Vagina (tissue), 2 donors: ENCODE results near the gene ADAMTSL1. TPM values are rescaled to one million over a fixed set of nuclear protein-coding genes. Genes with fewer than 3 reads are reported as not detected.

ENCODE experiments used
- DNase-seq, 2 donors: peaks; one replicate each; pipeline ENCODE4 v3.0.0-alpha.2; 2017; ENCODE audit errors: extremely low spot score in 2 of 2
- H3K27ac ChIP-seq: fragments of 200-600 bp; sonication (generic); one replicate; pipeline ENCODE4 v1.5.1; 2019
- H3K27me3 ChIP-seq: fragments of 200-600 bp; sonication (generic); one replicate; pipeline ENCODE4 v1.5.1; 2019
- H3K36me3 ChIP-seq, 2 donors: fragments of 200-600 bp; sonication (generic); one replicate each; pipeline ENCODE4 v1.5.1; 2017 to 2019
- H3K4me1 ChIP-seq: fragments of 200-600 bp; sonication (generic); one replicate; pipeline ENCODE4 v1.5.1; 2019
- H3K4me3 ChIP-seq, 2 donors: fragments of 200-600 bp; sonication (generic); 1 replicate in 1 of 2; 2 replicates in 1 of 2; pipeline ENCODE4 v1.5.1; 2016 to 2019
- H3K9me3 ChIP-seq: fragments of 200-600 bp; sonication (generic); one replicate; pipeline ENCODE4 v1.5.1; 2019
- CTCF ChIP-seq, 3 experiments: fragments of 450-650 bp in 2 of 3; fragments of 200-600 bp in 1 of 3; sonication (generic) in 1 of 3; IDR thresholded peaks; one replicate each; pipeline ENCODE4 v1.5.1; 2017 to 2019; ENCODE audit warnings: antibody characterized with exemption in 3 of 3, mild to moderate bottlenecking in 2 of 3, moderate library complexity in 2 of 3
- POLR2A ChIP-seq, 2 donors: fragments of 450-650 bp; IDR thresholded peaks; one replicate each; pipeline ENCODE4 v1.6.1; 2017; ENCODE audit warnings: antibody characterized with exemption in 2 of 2, mild to moderate bottlenecking in 2 of 2, moderate library complexity in 2 of 2
- POLR2AphosphoS5 ChIP-seq, 2 donors: sonication (generic); formaldehyde crosslinking; IDR thresholded peaks; one replicate each; pipeline ENCODE4 v1.9.0; 2017; ENCODE audit warnings: antibody characterized with exemption in 2 of 2, mild to moderate bottlenecking in 2 of 2, low read depth in 1 of 2; ENCODE audit not compliant: insufficient read depth in 1 of 2
- intact Hi-C: fragments of 100-400 bp; cut with DNase I; formaldehyde crosslinking; loops from one replicate; pipeline ENCODE4 v1.15.1; 2023
- total RNA-seq: library from RNA; depleted of rRNA; stranded (reverse); fragments of >200 nt; gene quantifications from one replicate; pipeline ENCODE4 v1.2.3, GENCODE V29; 2016

The ADAMTSL1 gene
- total RNA-seq, 1 donor from 2014 or later, result 8.1 TPM

- H3K4me1 ChIP-seq, result peaks cover 7% of the 10 kb centered on the region
- no peak for DNase-seq
- no peak overlapping the region for H3K27ac ChIP-seq
- H3K9me3 ChIP-seq, result no peaks in the 10 kb centered on the region
- no peaks in the 10 kb centered on the region for H3K27me3 ChIP-seq
- TF ChIP-seq CTCF (IDR thresholded peaks at IDR 0.05) (no peak), POLR2A (IDR thresholded peaks at IDR 0.05) (no peak), POLR2AphosphoS5 (IDR thresholded peaks at IDR 0.05; ENCODE audit: insufficient read depth in 1 of 2, low read depth in 1 of 2) (no peak)
- no peaks in the 10 kb centered on the region for H3K36me3 ChIP-seq
- H3K4me3 ChIP-seq, result no peak overlapping the region
- intact Hi-C loops, result no loop called here
Measured at GRCh38 chr9:18496256-18497000, 22.5 kb downstream of the ADAMTSL1 start.

GRCh38 chr9:18499062-18499461, 25.1 kb downstream of the ADAMTSL1 start:
- Histone ChIP-seq H3K9me3 (no peaks in the 10 kb centered on the region), H3K4me1 (peaks cover 7% of the 10 kb centered on the region), H3K27me3 (no peaks in the 10 kb centered on the region), H3K4me3 (no peak overlapping the region), H3K27ac (no peak overlapping the region), H3K36me3 (no peaks in the 10 kb centered on the region)
- DNase-seq, result no peak
- TF ChIP-seq POLR2A (IDR thresholded peaks at IDR 0.05), result no peak
- no peak for TF ChIP-seq POLR2AphosphoS5 (IDR thresholded peaks at IDR 0.05; ENCODE audit: insufficient read depth in 1 of 2, low read depth in 1 of 2)
- no peak for TF ChIP-seq CTCF (IDR thresholded peaks at IDR 0.05)
- intact Hi-C loops, result no loop called here

GRCh38 chr9:18499980-18500379, 26.0 kb downstream of the ADAMTSL1 start:
- Histone ChIP-seq H3K9me3 (no peaks in the 10 kb centered on the region), H3K27ac (no peak overlapping the region), H3K4me1 (peaks cover 7% of the 10 kb centered on the region), H3K27me3 (no peaks in the 10 kb centered on the region), H3K36me3 (no peaks in the 10 kb centered on the region), H3K4me3 (no peak overlapping the region)
- no peak for DNase-seq
- TF ChIP-seq CTCF (IDR thresholded peaks at IDR 0.05), result no peak
- TF ChIP-seq POLR2AphosphoS5 (IDR thresholded peaks at IDR 0.05; ENCODE audit: insufficient read depth in 1 of 2, low read depth in 1 of 2), result no peak
- TF ChIP-seq POLR2A (IDR thresholded peaks at IDR 0.05), result no peak
- intact Hi-C loops, result no loop called here

GRCh38 chr9:18500451-18500850, 26.5 kb downstream of the ADAMTSL1 start:
- no peak overlapping the region for H3K4me3 ChIP-seq
- intact Hi-C loops, result no loop called here
- peaks cover 7% of the 10 kb centered on the region for H3K4me1 ChIP-seq
- no peaks in the 10 kb centered on the region for H3K27me3 ChIP-seq
- no peaks in the 10 kb centered on the region for H3K36me3 ChIP-seq
- TF ChIP-seq CTCF (IDR thresholded peaks at IDR 0.05), result no peak
- no peak for TF ChIP-seq POLR2AphosphoS5 (IDR thresholded peaks at IDR 0.05; ENCODE audit: insufficient read depth in 1 of 2, low read depth in 1 of 2)
- no peak for TF ChIP-seq POLR2A (IDR thresholded peaks at IDR 0.05)
- H3K9me3 ChIP-seq, result no peaks in the 10 kb centered on the region
- no peak for DNase-seq
- no peak overlapping the region for H3K27ac ChIP-seq

- no peaks in the 10 kb centered on the region for H3K9me3 ChIP-seq
- H3K27me3 ChIP-seq, result no peaks in the 10 kb centered on the region
- H3K4me3 ChIP-seq, result no peak overlapping the region
- H3K27ac ChIP-seq, result no peak overlapping the region
- no peak for DNase-seq
- intact Hi-C loops, result no loop called here
- H3K36me3 ChIP-seq, result no peaks in the 10 kb centered on the region
- no peak for TF ChIP-seq POLR2AphosphoS5 (IDR thresholded peaks at IDR 0.05; ENCODE audit: insufficient read depth in 1 of 2, low read depth in 1 of 2)
- no peak for TF ChIP-seq CTCF (IDR thresholded peaks at IDR 0.05)
- TF ChIP-seq POLR2A (IDR thresholded peaks at IDR 0.05), result no peak
- H3K4me1 ChIP-seq, result peaks cover 7% of the 10 kb centered on the region
Measured at GRCh38 chr9:18501949-18502348, 28.0 kb downstream of the ADAMTSL1 start.
